SJSA1 (cell line): ENCODE measurements around the gene EIF2AK3. TPM values are rescaled to one million over a fixed set of nuclear protein-coding genes. Genes with fewer than 3 reads are reported as not detected.
"Not testable (repeated sequence)": the region's sequence is repeated elsewhere in the genome, so short reads cannot be mapped to it uniquely, and the experiment has no call there.

ENCODE experiments used
- DNase-seq, 2 experiments: peaks; one replicate each; pipeline ENCODE4 v3.0.0-alpha.2; 2015 to 2020; ENCODE audit warnings: low spot score in 2 of 2, low read depth in 1 of 2
- H3K27ac ChIP-seq: fragments of 250-450 bp; sonication (Bioruptor Pico); 2 replicates; pipeline ENCODE4 v1.5.1; 2020; ENCODE audit warnings: mild to moderate bottlenecking, moderate library complexity
- H3K27me3 ChIP-seq: fragments of 250-450 bp; sonication (Bioruptor Pico); replicated peaks from 2 replicates; pipeline ENCODE4 v1.5.1; 2020; ENCODE audit warnings: mild to moderate bottlenecking, moderate library complexity
- H3K36me3 ChIP-seq: fragments of 250-450 bp; sonication (Bioruptor Pico); 2 replicates; pipeline ENCODE4 v1.5.1; 2020; ENCODE audit warnings: mild to moderate bottlenecking
- H3K4me1 ChIP-seq: fragments of 250-450 bp; sonication (Bioruptor Pico); replicated peaks from 2 replicates; pipeline ENCODE4 v1.6.1; 2021; ENCODE audit warnings: mild to moderate bottlenecking
- H3K4me3 ChIP-seq: fragments of 250-450 bp; sonication (Bioruptor Pico); 2 replicates; pipeline ENCODE4 v1.5.1; 2020; ENCODE audit warnings: mild to moderate bottlenecking
- H3K9me3 ChIP-seq: fragments of 250-450 bp; sonication (Bioruptor Pico); replicated peaks from 2 replicates; pipeline ENCODE4 v1.5.1; 2020; ENCODE audit warnings: mild to moderate bottlenecking
- total RNA-seq: library from RNA; depleted of rRNA; stranded (reverse); fragments of >200 nt; shearing (Covaris generic); gene quantifications from 2 replicates; pipeline ENCODE4 v1.2.3, GENCODE V29; 2014

The EIF2AK3 gene
- total RNA-seq, 1 experiment from 2014 or later: 15.0 TPM

DNA sequence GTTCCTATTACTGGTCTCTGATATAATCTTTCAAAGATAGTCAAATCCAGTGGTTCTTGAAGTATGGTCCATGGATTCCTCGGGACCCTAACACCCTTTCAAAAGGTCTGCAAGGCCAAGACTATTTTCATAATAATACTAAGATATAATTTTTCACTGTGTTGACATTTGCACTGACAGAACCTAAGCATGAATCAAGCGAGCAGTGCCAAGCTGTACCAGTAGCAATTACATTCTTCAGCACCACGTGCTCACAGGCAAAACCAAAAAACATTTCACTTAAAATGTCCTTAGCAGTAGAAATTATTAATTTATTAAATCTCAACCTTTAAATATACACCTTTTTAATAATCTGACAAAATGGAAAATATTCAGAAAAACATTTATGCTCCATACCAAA is 59.1 kb downstream of the EIF2AK3 start:
- no peak overlapping the region for H3K27ac ChIP-seq
- H3K27me3 ChIP-seq: no peaks in the 10 kb centered on the region

GRCh38 chr2:88564402-88564801 is 62.9 kb downstream of the EIF2AK3 start:
- Histone ChIP-seq H3K27ac (no peak overlapping the region), H3K27me3 (no peaks in the 10 kb centered on the region), H3K9me3 (no peaks in the 10 kb centered on the region), H3K36me3 (peaks cover 1% of the 10 kb centered on the region; the same call in 1 of the 2 replicates), H3K4me3 (no peak overlapping the region), H3K4me1 (no peaks in the 10 kb centered on the region)
- DNase-seq: no peak

More for the DNA sequence above, 59.1 kb downstream of the EIF2AK3 start:
- no peak for DNase-seq
- Histone ChIP-seq H3K4me1 (no peaks in the 10 kb centered on the region), H3K4me3 (no peak overlapping the region), H3K36me3 (peaks cover 19% of the 10 kb centered on the region), H3K9me3 (no peaks in the 10 kb centered on the region)

GRCh38 chr2:88563129-88563528 is 64.1 kb downstream of the EIF2AK3 start:
- no peak for DNase-seq
- Histone ChIP-seq H3K27me3 (no peaks in the 10 kb centered on the region), H3K36me3 (no peaks in the 10 kb centered on the region), H3K9me3 (no peaks in the 10 kb centered on the region), H3K27ac (no peak overlapping the region), H3K4me3 (no peak overlapping the region), H3K4me1 (no peaks in the 10 kb centered on the region)

GRCh38 chr2:88561646-88562388 is 65.4 kb downstream of the EIF2AK3 start:
- H3K4me3 ChIP-seq: no peak overlapping the region
- no peaks in the 10 kb centered on the region for H3K27me3 ChIP-seq
- no peaks in the 10 kb centered on the region for H3K4me1 ChIP-seq
- H3K27ac ChIP-seq: no peak overlapping the region
- no peaks in the 10 kb centered on the region for H3K9me3 ChIP-seq
- H3K36me3 ChIP-seq: peaks cover 8% of the 10 kb centered on the region
- DNase-seq: no peak

DNA sequence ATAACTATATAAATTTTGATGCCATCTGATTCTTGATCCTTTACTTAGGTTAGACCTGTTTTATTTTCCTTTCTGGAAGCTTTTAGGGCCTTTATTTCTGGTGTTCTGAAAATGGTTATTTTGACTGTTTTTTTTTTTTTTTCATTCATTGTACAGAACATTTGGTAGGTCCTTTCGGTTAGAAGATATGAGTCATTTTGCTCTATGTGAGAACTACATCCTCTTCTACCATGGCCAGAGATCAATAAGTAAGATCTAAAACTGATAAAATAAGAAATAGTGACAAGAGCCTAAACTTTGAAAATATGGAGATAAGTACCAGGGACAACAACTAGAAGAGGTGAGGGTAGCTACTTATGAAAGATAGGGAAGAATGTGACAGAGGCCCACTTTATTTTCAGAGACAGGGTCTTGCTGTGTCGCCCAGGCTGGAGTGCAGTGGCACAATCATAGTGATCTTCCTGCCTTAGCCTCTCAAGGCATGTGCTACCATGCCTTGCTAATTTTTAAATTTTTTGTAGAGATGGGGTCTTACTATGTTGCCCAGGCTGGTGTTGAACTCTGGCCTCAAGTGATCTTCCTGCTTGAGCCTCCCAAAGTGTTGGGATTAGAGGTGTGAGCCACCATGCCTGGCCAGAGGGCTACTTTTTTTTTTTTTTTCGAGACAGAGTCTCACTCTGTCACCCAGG is 66.5 kb downstream of the EIF2AK3 start:
- DNase-seq: no peak
- H3K9me3 ChIP-seq: no peaks in the 10 kb centered on the region

GRCh38 chr2:88557290-88557689 is 70.0 kb downstream of the EIF2AK3 start:
- Histone ChIP-seq H3K27ac (no peak overlapping the region), H3K27me3 (no peaks in the 10 kb centered on the region), H3K36me3 (peaks cover 12% of the 10 kb centered on the region), H3K9me3 (no peaks in the 10 kb centered on the region), H3K4me1 (no peaks in the 10 kb centered on the region), H3K4me3 (no peak overlapping the region)
- DNase-seq: no peak

More for the DNA sequence above, 66.5 kb downstream of the EIF2AK3 start:
- Histone ChIP-seq H3K4me3 (no peak overlapping the region), H3K27ac (no peak overlapping the region), H3K4me1 (no peaks in the 10 kb centered on the region), H3K27me3 (no peaks in the 10 kb centered on the region), H3K36me3 (peaks cover 10% of the 10 kb centered on the region)

DNA sequence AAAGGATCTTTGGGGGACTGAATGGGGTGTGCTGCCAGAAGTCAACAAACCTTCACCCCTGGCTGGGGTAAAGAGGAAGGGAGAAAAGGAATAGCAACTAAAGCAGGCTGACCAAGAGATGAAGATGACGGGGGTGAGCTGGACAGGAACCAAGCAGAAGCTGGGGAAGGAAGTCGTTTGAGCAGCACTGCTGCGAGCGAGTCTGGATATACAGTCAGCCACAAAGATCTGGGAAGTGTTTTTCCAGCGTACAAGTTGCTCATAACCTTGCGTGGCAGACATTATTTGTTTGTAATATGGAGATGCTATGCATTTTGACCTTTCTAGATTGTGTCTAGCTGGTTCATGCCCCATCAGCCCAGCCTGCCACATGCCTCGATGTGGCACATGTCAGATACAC is 71.2 kb downstream of the EIF2AK3 start:
- no peaks in the 10 kb centered on the region for H3K27me3 ChIP-seq

GRCh38 chr2:88554189-88554588 is 73.1 kb downstream of the EIF2AK3 start:
- Histone ChIP-seq H3K27me3 (peaks cover 11% of the 10 kb centered on the region), H3K36me3 (peaks cover 12% of the 10 kb centered on the region), H3K4me1 (no peaks in the 10 kb centered on the region), H3K27ac (no peak overlapping the region), H3K9me3 (no peaks in the 10 kb centered on the region), H3K4me3 (no peak overlapping the region)
- DNase-seq: no peak

More for the DNA sequence above, 71.2 kb downstream of the EIF2AK3 start:
- H3K4me3 ChIP-seq: no peak overlapping the region
- H3K36me3 ChIP-seq: peaks cover 12% of the 10 kb centered on the region
- no peaks in the 10 kb centered on the region for H3K9me3 ChIP-seq
- no peak for DNase-seq
- H3K27ac ChIP-seq: no peak overlapping the region
- no peaks in the 10 kb centered on the region for H3K4me1 ChIP-seq

GRCh38 chr2:88549616-88550292 is 77.5 kb downstream of the EIF2AK3 start:
- no peak for DNase-seq
- no peak overlapping the region for H3K4me3 ChIP-seq
- H3K36me3 ChIP-seq: no peaks in the 10 kb centered on the region
- H3K9me3 ChIP-seq: no peaks in the 10 kb centered on the region
- H3K27me3 ChIP-seq: peaks cover 11% of the 10 kb centered on the region
- H3K27ac ChIP-seq: no peak overlapping the region
- H3K4me1 ChIP-seq: no peaks in the 10 kb centered on the region

GRCh38 chr2:88546291-88546690 is 81.0 kb downstream of the EIF2AK3 start:
- H3K4me1 ChIP-seq, DNase-seq, H3K36me3 ChIP-seq, H3K4me3 ChIP-seq, H3K9me3 ChIP-seq, H3K27ac ChIP-seq: not testable (repeated sequence)
- H3K27me3 ChIP-seq: peaks cover 11% of the 10 kb centered on the region

DNA sequence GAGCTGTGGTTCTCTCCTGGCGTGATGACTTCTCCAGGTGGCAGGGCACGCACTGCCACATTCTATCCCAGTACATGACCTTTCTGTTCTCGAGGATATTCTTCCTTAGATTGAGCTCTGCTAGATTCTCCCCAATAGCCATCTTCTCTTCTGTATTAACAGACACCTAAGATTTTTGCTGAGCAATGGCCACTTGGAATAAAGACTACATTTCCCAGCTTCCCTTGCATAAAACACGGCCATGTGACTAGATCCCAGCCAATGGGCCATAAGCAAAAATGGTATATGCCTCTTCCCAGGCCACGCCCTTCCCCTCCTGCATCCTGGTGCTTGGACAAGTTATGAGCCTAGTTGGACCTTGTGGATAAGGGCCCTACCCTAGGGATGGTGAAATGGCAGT is 82.1 kb downstream of the EIF2AK3 start:
- no peak overlapping the region for H3K27ac ChIP-seq
- H3K4me1 ChIP-seq: no peaks in the 10 kb centered on the region
- H3K9me3 ChIP-seq: no peaks in the 10 kb centered on the region
- H3K36me3 ChIP-seq: no peaks in the 10 kb centered on the region
- peaks cover 8% of the 10 kb centered on the region for H3K27me3 ChIP-seq
- DNase-seq: no peak
- no peak overlapping the region for H3K4me3 ChIP-seq

GRCh38 chr2:88543541-88544057 is 83.7 kb downstream of the EIF2AK3 start:
- H3K9me3 ChIP-seq: no peaks in the 10 kb centered on the region
- DNase-seq: no peak
- H3K4me1 ChIP-seq: no peaks in the 10 kb centered on the region
- no peaks in the 10 kb centered on the region for H3K36me3 ChIP-seq
- H3K27me3 ChIP-seq: no peaks in the 10 kb centered on the region
- H3K4me3 ChIP-seq: no peak overlapping the region
- H3K27ac ChIP-seq: no peak overlapping the region

DNA sequence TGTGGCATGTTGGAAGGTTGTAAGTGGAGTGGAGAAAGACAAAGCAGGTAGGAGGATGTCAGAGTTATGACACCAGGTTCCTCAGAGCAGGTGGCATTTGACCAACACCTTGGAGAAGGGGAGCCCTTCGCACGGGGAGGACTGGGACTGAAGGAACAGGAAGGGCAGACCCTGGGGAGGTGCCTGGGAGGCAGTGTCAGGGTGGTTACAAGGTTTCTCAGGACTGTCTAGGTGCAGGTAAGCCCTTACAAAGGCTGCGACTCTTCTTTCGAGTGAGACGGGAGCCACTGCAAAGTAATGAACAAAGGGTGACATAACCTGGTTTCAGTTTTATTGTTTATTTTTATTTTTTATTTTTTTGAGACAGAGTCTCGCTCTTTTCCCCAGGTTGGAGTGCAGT is 84.6 kb downstream of the EIF2AK3 start:
- no peak for DNase-seq
- no peaks in the 10 kb centered on the region for H3K27me3 ChIP-seq
- no peak overlapping the region for H3K27ac ChIP-seq

DNA sequence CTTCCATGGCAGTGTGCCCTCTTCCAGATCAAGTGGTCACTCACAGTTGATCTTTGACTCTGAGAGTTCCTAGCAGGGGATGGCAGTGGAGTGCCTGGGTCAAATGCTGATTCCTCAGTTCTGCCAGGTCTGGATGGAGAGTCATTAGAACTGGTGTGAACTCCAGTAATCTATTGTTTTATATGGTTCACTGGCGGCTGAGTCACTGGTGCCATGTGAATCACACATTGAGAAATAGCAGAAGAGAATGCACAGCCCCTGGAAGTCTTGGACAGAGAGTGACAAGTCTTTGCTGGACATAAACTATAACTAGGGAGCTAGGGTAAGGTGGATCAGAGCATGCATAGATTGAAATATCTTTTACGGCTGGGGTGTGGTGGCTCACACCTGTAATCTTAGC is 86.9 kb downstream of the EIF2AK3 start:
- no peaks in the 10 kb centered on the region for H3K36me3 ChIP-seq
- DNase-seq: no peak
- no peaks in the 10 kb centered on the region for H3K9me3 ChIP-seq
- no peak overlapping the region for H3K4me3 ChIP-seq
- H3K4me1 ChIP-seq: no peaks in the 10 kb centered on the region
- no peak overlapping the region for H3K27ac ChIP-seq
- no peaks in the 10 kb centered on the region for H3K27me3 ChIP-seq

More for the DNA sequence above, 84.6 kb downstream of the EIF2AK3 start:
- Histone ChIP-seq H3K9me3 (no peaks in the 10 kb centered on the region), H3K4me3 (no peak overlapping the region), H3K36me3 (no peaks in the 10 kb centered on the region), H3K4me1 (no peaks in the 10 kb centered on the region)
